Astrocyte (in vitro differentiated cells and primary cell): ENCODE results near the gene HOXA2. TPM values are rescaled to one million over a fixed set of nuclear protein-coding genes. Genes with fewer than 3 reads are reported as not detected.

Experiments used
- DNase-seq: peaks from one replicate; pipeline ENCODE4 v3.0.0-alpha.2; 2010; ENCODE audit warnings: low read depth
- FAIRE-seq: peaks from 2 replicates; lab custom pipeline; 2011; peaks lifted over from hg19 to GRCh38; lab: Jason Lieb, UNC
- H2AFZ ChIP-seq: 2 replicates; pipeline ENCODE4 v1.6.0; 2012; ENCODE audit warnings: low read depth, low read length, inconsistent platforms
- H3K27ac ChIP-seq: 2 replicates; pipeline ENCODE4 v1.5.1; 2011; ENCODE audit warnings: low read depth, low read length, inconsistent platforms
- H3K27me3 ChIP-seq: 2 replicates; pipeline ENCODE4 v1.6.0; 2011; ENCODE audit warnings: low read length, inconsistent platforms; ENCODE audit not compliant: insufficient read depth
- H3K36me3 ChIP-seq: 2 replicates; pipeline ENCODE4 v1.5.1; 2011; ENCODE audit warnings: low read length, inconsistent platforms; ENCODE audit not compliant: insufficient read depth
- H3K4me1 ChIP-seq: 2 replicates; pipeline ENCODE4 v1.5.1; 2011; ENCODE audit warnings: low read length, inconsistent platforms; ENCODE audit not compliant: insufficient read depth
- H3K4me2 ChIP-seq: 2 replicates; pipeline ENCODE4 v1.6.0; 2012; ENCODE audit warnings: low read length, inconsistent platforms
- H3K4me3 ChIP-seq: 2 replicates; pipeline ENCODE4 v1.5.1; 2011; ENCODE audit warnings: low read depth, mild to moderate bottlenecking, low read length, inconsistent platforms; ENCODE audit not compliant: insufficient read depth
- H3K79me2 ChIP-seq: 2 replicates; pipeline ENCODE4 v1.6.0; 2012; ENCODE audit warnings: mild to moderate bottlenecking, low read length, inconsistent platforms; ENCODE audit not compliant: insufficient read depth
- H3K9ac ChIP-seq: 2 replicates; pipeline ENCODE4 v1.6.0; 2012; ENCODE audit warnings: mild to moderate bottlenecking, low read length, inconsistent platforms
- H3K9me3 ChIP-seq: 2 replicates; pipeline ENCODE4 v1.5.1; 2012; ENCODE audit warnings: low read depth, mild to moderate bottlenecking, low read length, inconsistent platforms; ENCODE audit not compliant: insufficient read depth
- H4K20me1 ChIP-seq: 2 replicates; pipeline ENCODE4 v1.6.0; 2012; ENCODE audit warnings: low read length, inconsistent platforms; ENCODE audit not compliant: insufficient read depth
- H3K27ac Mint-ChIP-seq: one replicate; pipeline ENCODE4 v1.8.0; 2021; ENCODE audit warnings: mild to moderate bottlenecking, mixed read lengths; ENCODE audit not compliant: unreplicated experiment
- H3K27me3 Mint-ChIP-seq: one replicate; pipeline ENCODE4 v1.8.0; 2021; ENCODE audit warnings: low read depth, mixed read lengths; ENCODE audit not compliant: unreplicated experiment
- H3K36me3 Mint-ChIP-seq: one replicate; pipeline ENCODE4 v1.8.0; 2021; ENCODE audit warnings: low read depth, mixed read lengths; ENCODE audit not compliant: unreplicated experiment
- H3K4me1 Mint-ChIP-seq: one replicate; pipeline ENCODE4 v1.8.0; 2021; ENCODE audit warnings: low read depth, mixed read lengths; ENCODE audit not compliant: unreplicated experiment
- H3K4me3 Mint-ChIP-seq: one replicate; pipeline ENCODE4 v1.8.0; 2021; ENCODE audit warnings: mild to moderate bottlenecking, moderate library complexity, mixed read lengths; ENCODE audit not compliant: unreplicated experiment
- H3K9me3 Mint-ChIP-seq: one replicate; pipeline ENCODE4 v1.8.0; 2021; ENCODE audit warnings: mild to moderate bottlenecking, mixed read lengths; ENCODE audit not compliant: unreplicated experiment
- EZH2 ChIP-seq: IDR thresholded peaks from 2 replicates; pipeline ENCODE4 v1.6.1; 2012; ENCODE audit warnings: mild to moderate bottlenecking, low read length, inconsistent platforms; ENCODE audit not compliant: insufficient read depth
- total RNA-seq: library from RNA; stranded (reverse); gene quantifications from 2 replicates; pipeline ENCODE4 v1.2.1, GENCODE V29; 2021
- TF ChIP-seq, protein P1 (sequence below): IDR thresholded peaks from 2 replicates; pipeline ENCODE4 v1.5.1; 2011; ENCODE audit warnings: low read depth, mild to moderate bottlenecking, inconsistent platforms, low read length, moderate library complexity; ENCODE audit not compliant: insufficient read depth

HOXA2 gene
- total RNA-seq, 1 donor from 2014 or later = not detected

DNA sequence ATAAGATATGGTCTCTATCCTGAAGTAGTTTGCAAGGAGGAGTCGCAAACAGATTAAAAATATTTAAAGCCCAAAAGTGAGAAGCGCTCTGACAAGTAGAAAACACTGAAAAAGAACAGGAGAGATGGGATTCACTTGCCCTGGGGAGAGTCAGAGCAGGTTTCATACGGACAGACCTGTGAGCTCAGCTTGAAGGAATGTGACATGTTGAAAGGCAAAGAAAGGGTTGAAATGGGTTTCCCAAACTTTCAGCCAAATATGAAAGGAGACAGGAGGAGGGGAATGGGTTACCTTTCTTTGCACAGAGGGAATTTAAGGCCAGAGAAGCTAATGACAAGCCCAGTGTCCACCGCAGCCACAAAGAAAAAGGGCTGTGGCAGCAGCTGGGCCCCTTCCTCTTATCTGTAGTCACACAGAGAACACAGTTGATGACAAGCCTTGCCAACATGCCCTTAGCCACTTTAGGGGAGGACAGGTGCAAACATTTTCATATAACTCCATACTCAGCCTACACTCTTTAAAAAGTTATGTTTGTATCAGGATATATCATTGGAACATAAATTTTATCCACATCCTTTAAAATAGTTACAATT, 21.5 kb downstream of the HOXA2 start:
- peaks cover 1% of the 10 kb centered on the region for H3K9me3 Mint-ChIP-seq
- no peaks in the 10 kb centered on the region for H3K4me1 ChIP-seq
- no peaks in the 10 kb centered on the region for H3K36me3 Mint-ChIP-seq
- H3K9ac ChIP-seq = no peak overlapping the region
- no peaks in the 10 kb centered on the region for H3K36me3 ChIP-seq
- H3K4me3 Mint-ChIP-seq = no peak overlapping the region
- peak; percentile 22 for DNase-seq
- no peak overlapping the region for H2AFZ ChIP-seq
- no peaks in the 10 kb centered on the region for H3K79me2 ChIP-seq
- H3K4me1 Mint-ChIP-seq = peaks cover 8% of the 10 kb centered on the region
- H3K27me3 Mint-ChIP-seq = peaks cover 18% of the 10 kb centered on the region
- H3K27ac ChIP-seq = no peak overlapping the region
- no peaks in the 10 kb centered on the region for H3K9me3 ChIP-seq
- no peak overlapping the region for H3K4me3 ChIP-seq
- no peak for FAIRE-seq
- no peak overlapping the region for H3K4me2 ChIP-seq
- no peaks in the 10 kb centered on the region for H4K20me1 ChIP-seq
- no peak for TF ChIP-seq EZH2
- H3K27me3 ChIP-seq = no peaks in the 10 kb centered on the region
- H3K27ac Mint-ChIP-seq = peak overlapping the region; percentile 3

- Mint-ChIP-seq H3K9me3 (no peaks in the 10 kb centered on the region), H3K4me1 (peaks cover 8% of the 10 kb centered on the region), H3K36me3 (no peaks in the 10 kb centered on the region), H3K27ac (no peak overlapping the region), H3K4me3 (no peak overlapping the region), H3K27me3 (peaks cover 16% of the 10 kb centered on the region)
- no peak for FAIRE-seq
- Histone ChIP-seq H3K27ac (no peak overlapping the region), H3K4me1 (no peaks in the 10 kb centered on the region), H3K36me3 (no peaks in the 10 kb centered on the region), H2AFZ (no peak overlapping the region), H4K20me1 (no peaks in the 10 kb centered on the region), H3K9ac (no peak overlapping the region), H3K79me2 (no peaks in the 10 kb centered on the region), H3K4me2 (no peak overlapping the region), H3K9me3 (no peaks in the 10 kb centered on the region), H3K4me3 (no peak overlapping the region), H3K27me3 (no peaks in the 10 kb centered on the region)
- TF ChIP-seq, protein P1, sequence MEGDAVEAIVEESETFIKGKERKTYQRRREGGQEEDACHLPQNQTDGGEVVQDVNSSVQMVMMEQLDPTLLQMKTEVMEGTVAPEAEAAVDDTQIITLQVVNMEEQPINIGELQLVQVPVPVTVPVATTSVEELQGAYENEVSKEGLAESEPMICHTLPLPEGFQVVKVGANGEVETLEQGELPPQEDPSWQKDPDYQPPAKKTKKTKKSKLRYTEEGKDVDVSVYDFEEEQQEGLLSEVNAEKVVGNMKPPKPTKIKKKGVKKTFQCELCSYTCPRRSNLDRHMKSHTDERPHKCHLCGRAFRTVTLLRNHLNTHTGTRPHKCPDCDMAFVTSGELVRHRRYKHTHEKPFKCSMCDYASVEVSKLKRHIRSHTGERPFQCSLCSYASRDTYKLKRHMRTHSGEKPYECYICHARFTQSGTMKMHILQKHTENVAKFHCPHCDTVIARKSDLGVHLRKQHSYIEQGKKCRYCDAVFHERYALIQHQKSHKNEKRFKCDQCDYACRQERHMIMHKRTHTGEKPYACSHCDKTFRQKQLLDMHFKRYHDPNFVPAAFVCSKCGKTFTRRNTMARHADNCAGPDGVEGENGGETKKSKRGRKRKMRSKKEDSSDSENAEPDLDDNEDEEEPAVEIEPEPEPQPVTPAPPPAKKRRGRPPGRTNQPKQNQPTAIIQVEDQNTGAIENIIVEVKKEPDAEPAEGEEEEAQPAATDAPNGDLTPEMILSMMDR = no peak
- no peak for TF ChIP-seq EZH2
- DNase-seq = no peak
These were observed 23.1 kb downstream of the HOXA2 start for GRCh38 chr7:27079234-27079975.

- FAIRE-seq = no peak
- Mint-ChIP-seq H3K4me3 (no peak overlapping the region), H3K36me3 (no peaks in the 10 kb centered on the region), H3K9me3 (no peaks in the 10 kb centered on the region), H3K4me1 (peaks cover 8% of the 10 kb centered on the region), H3K27ac (no peak overlapping the region), H3K27me3 (peaks cover 11% of the 10 kb centered on the region)
- Histone ChIP-seq H3K9me3 (no peaks in the 10 kb centered on the region), H3K4me3 (no peak overlapping the region), H3K4me2 (no peak overlapping the region), H3K27me3 (no peaks in the 10 kb centered on the region), H2AFZ (no peak overlapping the region), H3K27ac (no peak overlapping the region), H3K4me1 (no peaks in the 10 kb centered on the region), H4K20me1 (no peaks in the 10 kb centered on the region), H3K79me2 (no peaks in the 10 kb centered on the region), H3K9ac (no peak overlapping the region), H3K36me3 (no peaks in the 10 kb centered on the region)
- no peak for DNase-seq
- TF ChIP-seq, protein P1 = no peak
- TF ChIP-seq EZH2 = no peak
These were observed 23.8 kb downstream of the HOXA2 start for GRCh38 chr7:27078616-27079233.
